SK-N-SH (cell line): ENCODE data around the gene TNFAIP1. TPM values are rescaled to one million over a fixed set of nuclear protein-coding genes. Genes with fewer than 3 reads are reported as not detected.

Source experiments
- CTCF ChIA-PET: fragments of 300-600, 350-600 bp; formaldehyde crosslinking; extraction: SDS; loops from one replicate; lab custom pipeline; 2021; lab: Yijun Ruan, JAX
- POLR2A ChIA-PET: fragments of 350-600 bp; sonication (Branson Sonifier 250); formaldehyde crosslinking; extraction: SDS; loops from one replicate; lab custom pipeline; 2020; ENCODE audit warnings: antibody characterized with exemption, inconsistent platforms; lab: Yijun Ruan, JAX
- DNase-seq: peaks from one replicate; pipeline ENCODE4 v3.0.0; 2012
- H2AFZ ChIP-seq: fragments of 200-600 bp; sonication (generic); 2 replicates; pipeline ENCODE4 v1.8.1; 2016; ENCODE audit warnings: antibody characterized with exemption, mild to moderate bottlenecking, low read depth
- H3F3A ChIP-seq: fragments of 200-600 bp; sonication (generic); replicated peaks from 2 replicates; pipeline ENCODE3; 2016; ENCODE audit warnings: antibody characterized with exemption, mild to moderate bottlenecking; ENCODE audit not compliant: insufficient read depth
- H3K27ac ChIP-seq, 2 experiments: fragments of 200-500 bp in 1 of 2; fragments of 200-600 bp in 1 of 2; sonication (Bioruptor generic) in 1 of 2; sonication (generic), shearing (Covaris generic) in 1 of 2; 2 replicates each; pipeline versions ENCODE4 v1.5.1 to v1.6.1; 2014 to 2016; ENCODE audit warnings: low read depth in 2 of 2, inconsistent platforms in 1 of 2, low read length in 1 of 2, mild to moderate bottlenecking in 1 of 2, mixed read lengths in 1 of 2
- H3K27me3 ChIP-seq: fragments of 200-600 bp; sonication (generic), shearing (Covaris generic); 2 replicates; pipeline ENCODE4 v1.6.1; 2016; ENCODE audit warnings: mixed run types; ENCODE audit not compliant: insufficient read depth
- H3K36me3 ChIP-seq, 2 experiments: fragments of 200-500 bp in 1 of 2; fragments of 200-600 bp in 1 of 2; sonication (Bioruptor generic) in 1 of 2; sonication (generic) in 1 of 2; replicated peaks in 1 of 2; 2 replicates each; pipeline versions ENCODE3 to v1.5.1; 2014 to 2016; ENCODE audit warnings: low read length in 1 of 2, mild to moderate bottlenecking in 1 of 2; ENCODE audit not compliant: insufficient read depth in 2 of 2, control insufficient read depth in 1 of 2
- H3K4me1 ChIP-seq, 2 experiments: fragments of 200-500 bp in 1 of 2; fragments of 200-600 bp in 1 of 2; sonication (Bioruptor generic) in 1 of 2; sonication (generic), shearing (Covaris generic) in 1 of 2; 2 replicates each; pipeline versions ENCODE4 v1.5.1 to v1.6.1; 2014 to 2016; ENCODE audit warnings: low read depth in 1 of 2, low read length in 1 of 2, mixed run types in 1 of 2; ENCODE audit not compliant: insufficient read depth in 2 of 2, control insufficient read depth in 1 of 2
- H3K4me2 ChIP-seq: fragments of 200-600 bp; sonication (generic), shearing (Covaris generic); 2 replicates; pipeline ENCODE4 v1.6.1; 2017; ENCODE audit warnings: mixed run types
- H3K4me3 ChIP-seq, 2 experiments: fragments of 200-500 bp in 1 of 2; fragments of 200-600 bp in 1 of 2; sonication (Bioruptor generic) in 1 of 2; sonication (generic), shearing (Covaris generic) in 1 of 2; 2 replicates each; pipeline versions ENCODE4 v1.5.1 to v1.8.1; 2014 to 2016; ENCODE audit warnings: low read depth in 2 of 2, inconsistent platforms in 1 of 2, low read length in 1 of 2, mild to moderate bottlenecking in 1 of 2, mixed read lengths in 1 of 2, moderate library complexity in 1 of 2
- H3K79me2 ChIP-seq: fragments of 200-600 bp; sonication (generic); 2 replicates; pipeline ENCODE4 v1.8.1; 2017; ENCODE audit warnings: mild to moderate bottlenecking; ENCODE audit not compliant: insufficient read depth
- H3K9ac ChIP-seq: fragments of 200-600 bp; sonication (generic); 2 replicates; pipeline ENCODE4 v1.6.1; 2017; ENCODE audit warnings: mixed run types
- H3K9me2 ChIP-seq: fragments of 200-600 bp; sonication (generic); 2 replicates; pipeline ENCODE4 v1.6.1; 2017; ENCODE audit warnings: mixed run types
- H3K9me3 ChIP-seq: fragments of 200-600 bp; sonication (generic); 2 replicates; pipeline ENCODE4 v1.6.1; 2017; ENCODE audit warnings: mixed run types, mild to moderate bottlenecking, moderate library complexity
- H4K20me1 ChIP-seq: fragments of 200-600 bp; sonication (generic); 2 replicates; pipeline ENCODE4 v1.6.1; 2017; ENCODE audit warnings: mild to moderate bottlenecking, mixed run types; ENCODE audit not compliant: insufficient read depth
- EP300 ChIP-seq, 2 experiments: IDR thresholded peaks; 2 replicates each; pipeline versions ENCODE4 v1.4.0 to v1.6.1; 2012; ENCODE audit warnings: borderline replicate concordance in 1 of 2, low read depth in 1 of 2, low read length in 1 of 2
- GATA2 ChIP-seq: sonication (generic); formaldehyde crosslinking; IDR thresholded peaks from 2 replicates; pipeline ENCODE4 v1.5.0; 2020; ENCODE audit warnings: mild to moderate bottlenecking, missing genetic modification reagents
- RAD21 ChIP-seq: IDR thresholded peaks from 2 replicates; pipeline ENCODE4 v1.6.1; 2012; ENCODE audit warnings: mild to moderate bottlenecking, low read length
- TAF1 ChIP-seq: IDR thresholded peaks from 2 replicates; pipeline ENCODE4 v1.6.1; 2012; ENCODE audit warnings: low read depth, mild to moderate bottlenecking, low read length, moderate library complexity, borderline replicate concordance
- TEAD4 ChIP-seq: IDR thresholded peaks from 2 replicates; pipeline ENCODE4 v1.4.0; 2012; ENCODE audit warnings: mild to moderate bottlenecking, borderline replicate concordance; ENCODE audit not compliant: insufficient read depth
- YY1 ChIP-seq: IDR thresholded peaks from 2 replicates; pipeline ENCODE4 v1.4.0; 2012; ENCODE audit warnings: low read depth, mild to moderate bottlenecking
- WGBS: methylation state at CpG from one replicate; pipeline ENCODE4 v1.1.6; 2017; ENCODE audit warnings: low lambda C conversion rate; 5-methylcytosine and 5-hydroxymethylcytosine counted together
- polyA plus RNA-seq, 3 experiments: library from polyadenylated mRNA; depleted of rRNA; stranded (reverse); fragments of >200 nt; gene quantifications; 2 replicates each; pipeline ENCODE4 v1.2.3, GENCODE V29; 2012
- TF ChIP-seq, protein P1 (sequence below): IDR thresholded peaks from 2 replicates; pipeline ENCODE4 v1.4.0; 2012; ENCODE audit warnings: low read depth
- TF ChIP-seq, protein P2 (sequence below): IDR thresholded peaks from 2 replicates; pipeline ENCODE4 v1.4.0; 2012; ENCODE audit warnings: low read depth, borderline replicate concordance
- TF ChIP-seq, protein P3 (sequence below): IDR thresholded peaks from 2 replicates; pipeline ENCODE4 v1.6.1; 2012; ENCODE audit warnings: mild to moderate bottlenecking, low read depth, low read length, moderate library complexity

TNFAIP1 gene
- polyA plus RNA-seq, 1 of the 3 experiments (the other 2 are of a cell fraction) = 52.0 TPM

DNA sequence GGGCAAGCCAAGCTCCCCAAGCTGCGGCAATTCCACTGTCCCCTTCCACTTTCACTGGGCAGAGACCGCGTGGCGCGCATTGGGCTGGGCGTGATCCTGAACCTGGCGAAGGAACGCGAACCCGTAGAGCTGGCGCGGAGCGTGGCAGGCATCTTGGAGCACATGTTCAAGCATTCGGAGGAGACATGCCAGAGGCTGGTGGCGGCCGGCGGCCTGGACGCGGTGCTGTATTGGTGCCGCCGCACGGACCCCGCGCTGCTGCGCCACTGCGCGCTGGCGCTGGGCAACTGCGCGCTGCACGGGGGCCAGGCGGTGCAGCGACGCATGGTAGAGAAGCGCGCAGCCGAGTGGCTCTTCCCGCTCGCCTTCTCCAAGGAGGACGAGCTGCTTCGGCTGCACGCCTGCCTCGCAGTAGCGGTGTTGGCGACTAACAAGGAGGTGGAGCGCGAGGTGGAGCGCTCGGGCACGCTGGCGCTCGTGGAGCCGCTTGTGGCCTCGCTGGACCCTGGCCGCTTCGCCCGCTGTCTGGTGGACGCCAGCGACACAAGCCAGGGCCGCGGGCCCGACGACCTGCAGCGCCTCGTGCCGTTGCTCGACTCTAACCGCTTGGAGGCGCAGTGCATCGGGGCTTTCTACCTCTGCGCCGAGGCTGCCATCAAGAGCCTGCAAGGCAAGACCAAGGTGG is 45.7 kb downstream of the TNFAIP1 start:
- Histone ChIP-seq H2AFZ (no peak overlapping the region), H3K4me2 (no peak overlapping the region), H3K9me3 (no peaks in the 10 kb centered on the region), H3K79me2 (peaks cover 28% of the 10 kb centered on the region; the same call in 1 of the 2 replicates)
- POLR2A ChIA-PET = interaction anchor here (1.0 to 1.8 kb wide), 2 partner anchors 24 to 45 kb away, joined by 3 to 11 read pairs; partner anchors contain the start of genes SLC46A1 and TNFAIP1
- DNase-seq = no peak
- WGBS = 96% methylated on average over 70 of the region's 72 CpGs
- TF ChIP-seq YY1 (no peak), RAD21 (no peak), GATA2 (no peak)
- TF ChIP-seq, protein P1, sequence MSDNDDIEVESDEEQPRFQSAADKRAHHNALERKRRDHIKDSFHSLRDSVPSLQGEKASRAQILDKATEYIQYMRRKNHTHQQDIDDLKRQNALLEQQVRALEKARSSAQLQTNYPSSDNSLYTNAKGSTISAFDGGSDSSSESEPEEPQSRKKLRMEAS = no peak
- TF ChIP-seq, all 33 proteins: peak for 0
- Histone ChIP-seq H3K36me3 (peaks cover 4 to 18% of the 10 kb centered on the region in 2 experiments), H4K20me1 (peaks cover 23% of the 10 kb centered on the region; the same call in 1 of the 2 replicates), H3K9ac (no peak overlapping the region), H3F3A (no peaks in the 10 kb centered on the region), H3K9me2 (no peaks in the 10 kb centered on the region), H3K27me3 (no peaks in the 10 kb centered on the region), H3K4me3 (no peak overlapping the region), H3K4me1 (peaks cover 7 to 14% of the 10 kb centered on the region in 2 experiments; a peak in 2 of 4 replicates), H3K27ac (no peak overlapping the region; a peak in 1 of 4 replicates)
- CTCF ChIA-PET = interaction anchor here (1.1 to 1.4 kb wide), 3 partner anchors 11 to 24 kb away, joined by 3 to 6 read pairs (median 3); partner anchors contain the start of genes SLC46A1 and VTN

DNA sequence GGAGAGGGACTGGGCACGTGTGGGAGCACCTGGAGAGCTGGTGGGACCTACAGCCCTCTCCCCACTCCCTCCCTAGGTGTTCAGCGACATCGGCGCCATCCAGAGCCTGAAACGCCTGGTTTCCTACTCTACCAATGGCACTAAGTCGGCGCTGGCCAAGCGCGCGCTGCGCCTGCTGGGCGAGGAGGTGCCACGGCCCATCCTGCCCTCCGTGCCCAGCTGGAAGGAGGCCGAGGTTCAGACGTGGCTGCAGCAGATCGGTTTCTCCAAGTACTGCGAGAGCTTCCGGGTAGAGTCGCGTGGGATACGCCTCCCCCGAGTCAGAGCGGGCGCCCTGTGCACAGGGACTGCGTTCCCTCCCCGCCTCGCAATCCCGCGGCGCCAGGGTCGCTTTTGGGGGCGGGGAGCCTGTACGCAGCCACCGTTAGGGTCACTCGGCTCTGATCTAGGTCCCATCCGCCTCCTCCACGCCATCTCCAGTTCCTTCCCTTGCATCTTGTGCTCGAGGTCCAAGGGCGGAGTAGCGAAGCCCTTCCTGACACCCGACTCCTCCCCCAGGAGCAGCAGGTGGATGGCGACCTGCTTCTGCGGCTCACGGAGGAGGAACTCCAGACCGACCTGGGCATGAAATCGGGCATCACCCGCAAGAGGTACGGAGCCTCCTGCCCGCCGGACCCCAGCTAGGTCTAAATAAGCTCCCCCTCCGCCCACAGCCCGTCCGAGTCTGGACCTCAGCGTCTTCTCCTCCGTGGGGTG is 48.9 kb downstream of the TNFAIP1 start:
- H4K20me1 ChIP-seq = 0 out of 2 replicates have a peak, but pooled peaks cover 10% of the 10 kb centered on the region
- no peak for TF ChIP-seq EP300 (IDR thresholded peaks at IDR 0.05; ENCODE audit: borderline replicate concordance in 1 of 2, low read depth in 1 of 2, low read length in 1 of 2)
- no peak overlapping the region for H3K27ac ChIP-seq
- no peaks in the 10 kb centered on the region for H3F3A ChIP-seq
- ChIA-PET POLR2A (interaction anchor here (1.2 kb wide), 1 partner anchor 14 kb away, joined by 3 read pairs; no protein-coding TSS in a partner anchor), CTCF (no interaction called here)
- H3K4me1 ChIP-seq = peaks cover 7 to 14% of the 10 kb centered on the region in 2 experiments; a peak in 2 of 4 replicates
- no peaks in the 10 kb centered on the region for H3K27me3 ChIP-seq
- no peaks in the 10 kb centered on the region for H3K9me2 ChIP-seq
- peaks cover 17 to 22% of the 10 kb centered on the region in 2 experiments for H3K36me3 ChIP-seq
- no peak for DNase-seq
- H2AFZ ChIP-seq = no peak overlapping the region
- no peak overlapping the region for H3K4me2 ChIP-seq
- no peak overlapping the region for H3K4me3 ChIP-seq
- peaks cover 16% of the 10 kb centered on the region; the same call in 1 of the 2 replicates for H3K79me2 ChIP-seq
- H3K9ac ChIP-seq = no peak overlapping the region
- 94% methylated on average over 54 of the region's 56 CpGs for whole genome bisulfite sequencing
- H3K9me3 ChIP-seq = no peaks in the 10 kb centered on the region

DNA sequence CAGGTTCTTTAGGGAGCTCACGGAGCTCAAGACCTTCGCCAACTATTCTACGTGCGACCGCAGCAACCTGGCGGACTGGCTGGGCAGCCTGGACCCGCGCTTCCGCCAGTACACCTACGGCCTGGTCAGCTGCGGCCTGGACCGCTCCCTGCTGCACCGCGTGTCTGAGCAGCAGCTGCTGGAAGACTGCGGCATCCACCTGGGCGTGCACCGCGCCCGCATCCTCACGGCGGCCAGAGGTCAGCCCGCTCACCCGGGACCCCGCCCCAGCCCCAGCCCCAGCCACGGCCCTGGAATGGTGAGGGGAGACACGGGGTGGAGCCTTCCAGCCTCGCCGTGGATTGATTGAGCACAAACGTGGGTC is 49.5 kb downstream of the TNFAIP1 start:
- CTCF ChIA-PET = no interaction called here
- no peak overlapping the region for H3K9ac ChIP-seq
- no peak overlapping the region for H2AFZ ChIP-seq
- no peaks in the 10 kb centered on the region for H3K27me3 ChIP-seq
- DNase-seq = no peak
- H3K4me1 ChIP-seq = peaks cover 5 to 13% of the 10 kb centered on the region in 2 experiments; a peak in 2 of 4 replicates
- POLR2A ChIA-PET = interaction anchor here (1.2 kb wide), 1 partner anchor 13 kb away, joined by 3 read pairs; no protein-coding TSS in a partner anchor
- peaks cover 22 to 24% of the 10 kb centered on the region in 2 experiments for H3K36me3 ChIP-seq
- H3K4me3 ChIP-seq = no peak overlapping the region
- WGBS = 95% methylated on average over 12 of the region's 29 CpGs
- H3K9me3 ChIP-seq = no peaks in the 10 kb centered on the region
- H3K27ac ChIP-seq = no peak overlapping the region
- no peak overlapping the region for H3K4me2 ChIP-seq
- H3K79me2 ChIP-seq = peaks cover 15% of the 10 kb centered on the region; the same call in 1 of the 2 replicates
- H3K9me2 ChIP-seq = no peaks in the 10 kb centered on the region
- 0 out of 2 replicates have a peak, but pooled peaks cover 6% of the 10 kb centered on the region for H4K20me1 ChIP-seq
- H3F3A ChIP-seq = no peaks in the 10 kb centered on the region
- TF ChIP-seq TEAD4 (no peak), TAF1 (no peak)
- TF ChIP-seq, protein P2, sequence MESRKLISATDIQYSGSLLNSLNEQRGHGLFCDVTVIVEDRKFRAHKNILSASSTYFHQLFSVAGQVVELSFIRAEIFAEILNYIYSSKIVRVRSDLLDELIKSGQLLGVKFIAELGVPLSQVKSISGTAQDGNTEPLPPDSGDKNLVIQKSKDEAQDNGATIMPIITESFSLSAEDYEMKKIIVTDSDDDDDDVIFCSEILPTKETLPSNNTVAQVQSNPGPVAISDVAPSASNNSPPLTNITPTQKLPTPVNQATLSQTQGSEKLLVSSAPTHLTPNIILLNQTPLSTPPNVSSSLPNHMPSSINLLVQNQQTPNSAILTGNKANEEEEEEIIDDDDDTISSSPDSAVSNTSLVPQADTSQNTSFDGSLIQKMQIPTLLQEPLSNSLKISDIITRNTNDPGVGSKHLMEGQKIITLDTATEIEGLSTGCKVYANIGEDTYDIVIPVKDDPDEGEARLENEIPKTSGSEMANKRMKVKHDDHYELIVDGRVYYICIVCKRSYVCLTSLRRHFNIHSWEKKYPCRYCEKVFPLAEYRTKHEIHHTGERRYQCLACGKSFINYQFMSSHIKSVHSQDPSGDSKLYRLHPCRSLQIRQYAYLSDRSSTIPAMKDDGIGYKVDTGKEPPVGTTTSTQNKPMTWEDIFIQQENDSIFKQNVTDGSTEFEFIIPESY = no peak
- TF ChIP-seq, protein P3, sequence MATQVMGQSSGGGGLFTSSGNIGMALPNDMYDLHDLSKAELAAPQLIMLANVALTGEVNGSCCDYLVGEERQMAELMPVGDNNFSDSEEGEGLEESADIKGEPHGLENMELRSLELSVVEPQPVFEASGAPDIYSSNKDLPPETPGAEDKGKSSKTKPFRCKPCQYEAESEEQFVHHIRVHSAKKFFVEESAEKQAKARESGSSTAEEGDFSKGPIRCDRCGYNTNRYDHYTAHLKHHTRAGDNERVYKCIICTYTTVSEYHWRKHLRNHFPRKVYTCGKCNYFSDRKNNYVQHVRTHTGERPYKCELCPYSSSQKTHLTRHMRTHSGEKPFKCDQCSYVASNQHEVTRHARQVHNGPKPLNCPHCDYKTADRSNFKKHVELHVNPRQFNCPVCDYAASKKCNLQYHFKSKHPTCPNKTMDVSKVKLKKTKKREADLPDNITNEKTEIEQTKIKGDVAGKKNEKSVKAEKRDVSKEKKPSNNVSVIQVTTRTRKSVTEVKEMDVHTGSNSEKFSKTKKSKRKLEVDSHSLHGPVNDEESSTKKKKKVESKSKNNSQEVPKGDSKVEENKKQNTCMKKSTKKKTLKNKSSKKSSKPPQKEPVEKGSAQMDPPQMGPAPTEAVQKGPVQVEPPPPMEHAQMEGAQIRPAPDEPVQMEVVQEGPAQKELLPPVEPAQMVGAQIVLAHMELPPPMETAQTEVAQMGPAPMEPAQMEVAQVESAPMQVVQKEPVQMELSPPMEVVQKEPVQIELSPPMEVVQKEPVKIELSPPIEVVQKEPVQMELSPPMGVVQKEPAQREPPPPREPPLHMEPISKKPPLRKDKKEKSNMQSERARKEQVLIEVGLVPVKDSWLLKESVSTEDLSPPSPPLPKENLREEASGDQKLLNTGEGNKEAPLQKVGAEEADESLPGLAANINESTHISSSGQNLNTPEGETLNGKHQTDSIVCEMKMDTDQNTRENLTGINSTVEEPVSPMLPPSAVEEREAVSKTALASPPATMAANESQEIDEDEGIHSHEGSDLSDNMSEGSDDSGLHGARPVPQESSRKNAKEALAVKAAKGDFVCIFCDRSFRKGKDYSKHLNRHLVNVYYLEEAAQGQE = no peak
